Effector memory CD8-positive, alpha-beta T cell (primary cell): ENCODE results near the gene PTPRU.

Experiments used
- ATAC-seq: fragments of 150-1000 bp; cut with Tn5 transposase; replicated peaks from 2 replicates; pipeline ENCODE4 v1.10.0; 2021; ENCODE audit warnings: mild to moderate bottlenecking, moderate library complexity
- DNase-seq, 3 experiments: peaks; one replicate each; pipeline ENCODE4 v3.0.0; 2021
- H3K27ac Mint-ChIP-seq, 2 donors: one replicate each; pipeline ENCODE4 v1.8.0; 2022; ENCODE audit warnings: mild to moderate bottlenecking in 2 of 2, mixed read lengths in 2 of 2, moderate library complexity in 2 of 2
- H3K27me3 Mint-ChIP-seq, 2 donors: one replicate each; pipeline ENCODE4 v1.8.0; 2022; ENCODE audit warnings: mixed read lengths in 2 of 2
- H3K36me3 Mint-ChIP-seq: one replicate; pipeline ENCODE4 v1.8.0; 2022; ENCODE audit warnings: mild to moderate bottlenecking, moderate library complexity, mixed read lengths; ENCODE audit not compliant: insufficient read depth
- H3K4me1 Mint-ChIP-seq, 2 donors: one replicate each; pipeline ENCODE4 v1.8.0; 2022; ENCODE audit warnings: low read depth in 2 of 2, mixed read lengths in 2 of 2
- H3K4me3 Mint-ChIP-seq, 2 donors: one replicate each; pipeline ENCODE4 v1.8.0; 2022; ENCODE audit warnings: mild to moderate bottlenecking in 2 of 2, mixed read lengths in 2 of 2, moderate library complexity in 2 of 2
- H3K9me3 Mint-ChIP-seq, 2 donors: one replicate each; pipeline ENCODE4 v1.8.0; 2022; ENCODE audit warnings: mixed read lengths in 2 of 2

Gene PTPRU

GRCh38 chr1:29317916-29318530, 81.7 kb downstream of the PTPRU start:
- H3K36me3 Mint-ChIP-seq = peaks cover 3% of the 10 kb centered on the region
- H3K9me3 Mint-ChIP-seq = no peaks in the 10 kb centered on the region
- no peak for ATAC-seq
- no peak overlapping the region for H3K4me3 Mint-ChIP-seq
- no peaks in the 10 kb centered on the region for H3K4me1 Mint-ChIP-seq
- no peak overlapping the region for H3K27ac Mint-ChIP-seq
- no peak for DNase-seq
- peaks cover 0 to 15% of the 10 kb centered on the region in 2 donors for H3K27me3 Mint-ChIP-seq

- DNase-seq (no peak), ATAC-seq (no peak)
- Mint-ChIP-seq H3K27me3 (peaks cover 0 to 15% of the 10 kb centered on the region in 2 donors), H3K9me3 (no peaks in the 10 kb centered on the region), H3K36me3 (peaks cover 3% of the 10 kb centered on the region), H3K4me3 (no peak overlapping the region), H3K27ac (no peak overlapping the region), H3K4me1 (no peaks in the 10 kb centered on the region)
These were observed 82.4 kb downstream of the PTPRU start for GRCh38 chr1:29318724-29319123.

GRCh38 chr1:29319300-29320110, 83.2 kb downstream of the PTPRU start:
- no peak overlapping the region for H3K27ac Mint-ChIP-seq
- H3K9me3 Mint-ChIP-seq = no peaks in the 10 kb centered on the region
- ATAC-seq = no peak
- no peak for DNase-seq
- H3K27me3 Mint-ChIP-seq = peaks cover 0 to 15% of the 10 kb centered on the region in 2 donors
- no peaks in the 10 kb centered on the region for H3K4me1 Mint-ChIP-seq
- H3K4me3 Mint-ChIP-seq = no peak overlapping the region
- peaks cover 3% of the 10 kb centered on the region for H3K36me3 Mint-ChIP-seq

GRCh38 chr1:29320156-29320940, 84.0 kb downstream of the PTPRU start:
- no peak for DNase-seq
- no peaks in the 10 kb centered on the region for H3K9me3 Mint-ChIP-seq
- no peak for ATAC-seq
- peaks cover 3% of the 10 kb centered on the region for H3K36me3 Mint-ChIP-seq
- H3K27me3 Mint-ChIP-seq = peaks cover 0 to 15% of the 10 kb centered on the region in 2 donors
- H3K27ac Mint-ChIP-seq = no peak overlapping the region
- H3K4me1 Mint-ChIP-seq = peaks cover 0 to 3% of the 10 kb centered on the region in 2 donors
- no peak overlapping the region for H3K4me3 Mint-ChIP-seq

GRCh38 chr1:29321176-29321575, 84.9 kb downstream of the PTPRU start:
- Mint-ChIP-seq H3K36me3 (peaks cover 3% of the 10 kb centered on the region), H3K9me3 (no peaks in the 10 kb centered on the region), H3K27me3 (peaks cover 0 to 15% of the 10 kb centered on the region in 2 donors), H3K4me3 (no peak overlapping the region), H3K27ac (no peak overlapping the region), H3K4me1 (peaks cover 0 to 3% of the 10 kb centered on the region in 2 donors)
- DNase-seq = no peak
- ATAC-seq = no peak

- H3K27ac Mint-ChIP-seq = no peak overlapping the region
- DNase-seq = no peak
- peaks cover 0 to 3% of the 10 kb centered on the region in 2 donors for H3K4me1 Mint-ChIP-seq
- no peak for ATAC-seq
- peaks cover 0 to 9% of the 10 kb centered on the region in 2 donors for H3K27me3 Mint-ChIP-seq
- H3K4me3 Mint-ChIP-seq = no peak overlapping the region
- peaks cover 3% of the 10 kb centered on the region for H3K36me3 Mint-ChIP-seq
- no peaks in the 10 kb centered on the region for H3K9me3 Mint-ChIP-seq
These were observed 85.9 kb downstream of the PTPRU start for GRCh38 chr1:29322147-29322694.

GRCh38 chr1:29322861-29323585, 86.7 kb downstream of the PTPRU start:
- ATAC-seq (no peak), DNase-seq (no peak)
- Mint-ChIP-seq H3K9me3 (no peaks in the 10 kb centered on the region), H3K27ac (no peak overlapping the region), H3K36me3 (peaks cover 3% of the 10 kb centered on the region), H3K27me3 (peaks cover 0 to 14% of the 10 kb centered on the region in 2 donors), H3K4me1 (peaks cover 0 to 3% of the 10 kb centered on the region in 2 donors), H3K4me3 (no peak overlapping the region)

GRCh38 chr1:29323636-29324035, 87.3 kb downstream of the PTPRU start:
- Mint-ChIP-seq H3K27ac (no peak overlapping the region), H3K4me1 (peaks cover 0 to 3% of the 10 kb centered on the region in 2 donors), H3K36me3 (peaks cover 3% of the 10 kb centered on the region), H3K27me3 (peaks cover 0 to 15% of the 10 kb centered on the region in 2 donors), H3K4me3 (no peak overlapping the region), H3K9me3 (no peaks in the 10 kb centered on the region)
- DNase-seq = no peak
- ATAC-seq = no peak

- ATAC-seq = no peak
These were observed 87.9 kb downstream of the PTPRU start for GRCh38 chr1:29324202-29324601.

GRCh38 chr1:29324771-29325351, 88.5 kb downstream of the PTPRU start:
- H3K4me1 Mint-ChIP-seq = peaks cover 0 to 3% of the 10 kb centered on the region in 2 donors
- DNase-seq (no peak), ATAC-seq (no peak)
- no peaks in the 10 kb centered on the region for H3K9me3 Mint-ChIP-seq
- peaks cover 10 to 24% of the 10 kb centered on the region in 2 donors for H3K27me3 Mint-ChIP-seq
- no peak overlapping the region for H3K4me3 Mint-ChIP-seq
- peaks cover 3% of the 10 kb centered on the region for H3K36me3 Mint-ChIP-seq
- no peak overlapping the region for H3K27ac Mint-ChIP-seq

More at GRCh38 chr1:29324202-29324601, 87.9 kb downstream of the PTPRU start:
- Mint-ChIP-seq H3K4me3 (no peak overlapping the region), H3K27ac (no peak overlapping the region), H3K36me3 (peaks cover 3% of the 10 kb centered on the region), H3K9me3 (no peaks in the 10 kb centered on the region), H3K27me3 (peaks cover 3 to 17% of the 10 kb centered on the region in 2 donors), H3K4me1 (peaks cover 0 to 3% of the 10 kb centered on the region in 2 donors)
- no peak for DNase-seq

GRCh38 chr1:29325675-29326074, 89.4 kb downstream of the PTPRU start:
- peaks cover 16 to 27% of the 10 kb centered on the region in 2 donors for H3K27me3 Mint-ChIP-seq
- peaks cover 3% of the 10 kb centered on the region for H3K36me3 Mint-ChIP-seq
- H3K4me1 Mint-ChIP-seq = peaks cover 0 to 3% of the 10 kb centered on the region in 2 donors
- no peak overlapping the region for H3K4me3 Mint-ChIP-seq
- H3K9me3 Mint-ChIP-seq = no peaks in the 10 kb centered on the region
- ATAC-seq (no peak), DNase-seq (no peak)
- H3K27ac Mint-ChIP-seq = no peak overlapping the region

GRCh38 chr1:29326123-29326522, 89.8 kb downstream of the PTPRU start:
- H3K27me3 Mint-ChIP-seq = peaks cover 19 to 30% of the 10 kb centered on the region in 2 donors
- DNase-seq = no peak
- no peak for ATAC-seq
- no peak overlapping the region for H3K4me3 Mint-ChIP-seq
- H3K27ac Mint-ChIP-seq = no peak overlapping the region
- no peaks in the 10 kb centered on the region for H3K9me3 Mint-ChIP-seq
- peaks cover 0 to 3% of the 10 kb centered on the region in 2 donors for H3K4me1 Mint-ChIP-seq
- peaks cover under 1% of the 10 kb centered on the region for H3K36me3 Mint-ChIP-seq
